ENCODE results near the gene RYR1. TPM values are rescaled to one million over a fixed set of nuclear protein-coding genes. Genes with fewer than 3 reads are reported as not detected.
"Not testable (repeated sequence)": the region's sequence is repeated elsewhere in the genome, so short reads cannot be mapped to it uniquely, and the experiment has no call there.

RYR1 gene
- total and polyA plus RNA-seq, 11 donors: 0.44 to 2.1 (median 0.86) TPM

GRCh38 chr19:38549942-38550341, 116.5 kb downstream of the RYR1 start:
- intact Hi-C loops (cut with DNase I): loop anchor here in 8 of 10 donors (5.0 to 10.0 kb wide), 6 partner anchors 65 to 385 kb away; partner anchors contain the start of genes MRPS12 (in 5 of the 8), SARS2 (in 5 of the 8), EIF3K (in 1 of the 8) and MAP4K1 (in 1 of the 8)

GRCh38 chr19:38550376-38550775, 116.9 kb downstream of the RYR1 start:
- DNase-seq (no peak), ATAC-seq (no peak)
- no peak for TF ChIP-seq CTCF (IDR thresholded peaks at IDR 0.05)
- peaks cover 0 to 12% (median 0%) of the 10 kb centered on the region in 9 donors for H3K27me3 ChIP-seq
- WGBS, 4 donors: 78 to 86% (median 79%) methylated on average over 3 of the region's 3 CpGs
- intact Hi-C loops (cut with DNase I): no loop called here
- H3K4me3 ChIP-seq: no peak overlapping the region
- no peaks in the 10 kb centered on the region for H3K9me3 ChIP-seq
- H3K27ac ChIP-seq: no peak overlapping the region
- H3K36me3 ChIP-seq: no peaks in the 10 kb centered on the region
- no peaks in the 10 kb centered on the region for H3K4me1 ChIP-seq

More at GRCh38 chr19:38549942-38550341, 116.5 kb downstream of the RYR1 start:
- H3K27ac ChIP-seq: no peak overlapping the region
- no peaks in the 10 kb centered on the region for H3K36me3 ChIP-seq
- no peak for ATAC-seq
- no peak for DNase-seq
- no peak overlapping the region for H3K4me3 ChIP-seq
- H3K9me3 ChIP-seq: no peaks in the 10 kb centered on the region
- peaks cover 0 to under 1% (median 0%) of the 10 kb centered on the region in 12 donors for H3K4me1 ChIP-seq
- peaks cover 0 to 12% (median 0%) of the 10 kb centered on the region in 9 donors for H3K27me3 ChIP-seq
- TF ChIP-seq POLR2A (IDR thresholded peaks at IDR 0.05): no peak
- no peak for TF ChIP-seq CTCF (IDR thresholded peaks at IDR 0.05)
- 70 to 78% (median 76%) methylated on average over 4 of the region's 4 CpGs for WGBS, 4 donors

- Histone ChIP-seq H3K4me3 (no peak overlapping the region), H3K27ac (no peak overlapping the region), H3K4me1 (no peaks in the 10 kb centered on the region), H3K36me3 (no peaks in the 10 kb centered on the region), H3K9me3 (no peaks in the 10 kb centered on the region), H3K27me3 (peaks cover 0 to 12% (median 0%) of the 10 kb centered on the region in 9 donors)
- no peak for DNase-seq
- no peak for ATAC-seq
- TF ChIP-seq POLR2A (IDR thresholded peaks at IDR 0.05): no peak
- TF ChIP-seq CTCF (IDR thresholded peaks at IDR 0.05): no peak
- WGBS, 4 donors: 53 to 64% (median 56%) methylated on average over 6 of the region's 6 CpGs
- intact Hi-C loops (cut with DNase I): no loop called here
These were observed 117.9 kb downstream of the RYR1 start for GRCh38 chr19:38551450-38551813.

GRCh38 chr19:38553239-38553638, 119.7 kb downstream of the RYR1 start:
- H3K4me3 ChIP-seq; H3K27ac ChIP-seq; H3K9me3 ChIP-seq; DNase-seq; intact Hi-C loops (cut with DNase I); H3K4me1 ChIP-seq; H3K36me3 ChIP-seq; ATAC-seq: not testable (repeated sequence)
- H3K27me3 ChIP-seq: peaks cover 0 to 12% (median 0%) of the 10 kb centered on the region in 9 donors
- 70 to 88% (median 86%) methylated on average over 1 of the region's 1 CpG for WGBS, 4 donors

GRCh38 chr19:38554676-38555141, 121.2 kb downstream of the RYR1 start:
- peaks cover 0 to 12% (median 0%) of the 10 kb centered on the region in 9 donors for H3K27me3 ChIP-seq
- ATAC-seq (no peak), DNase-seq (no peak)
- H3K4me3 ChIP-seq: no peak overlapping the region
- H3K9me3 ChIP-seq: no peaks in the 10 kb centered on the region
- no peak for TF ChIP-seq POLR2A (IDR thresholded peaks at IDR 0.05)
- no peak for TF ChIP-seq CTCF (IDR thresholded peaks at IDR 0.05)
- H3K36me3 ChIP-seq: no peaks in the 10 kb centered on the region
- no peak overlapping the region for H3K27ac ChIP-seq
- H3K4me1 ChIP-seq: peaks cover 0 to 8% (median 0%) of the 10 kb centered on the region in 12 donors
- WGBS, 4 donors: 61 to 74% (median 64%) methylated on average over 3 of the region's 3 CpGs
- intact Hi-C loops (cut with DNase I): no loop called here
